Activated naive CD8-positive, alpha-beta T cell treated with anti-CD3 and anti-CD28 coated beads, Interleukin-2, amount 50 U/mL, for 16 hours (primary cell): ENCODE data around the gene ADAM8.

Experiments
- DNase-seq: peaks from one replicate; pipeline ENCODE4 v3.0.0-alpha.2; 2020; ENCODE audit warnings: low read depth, low spot score

The ADAM8 gene

DNA sequence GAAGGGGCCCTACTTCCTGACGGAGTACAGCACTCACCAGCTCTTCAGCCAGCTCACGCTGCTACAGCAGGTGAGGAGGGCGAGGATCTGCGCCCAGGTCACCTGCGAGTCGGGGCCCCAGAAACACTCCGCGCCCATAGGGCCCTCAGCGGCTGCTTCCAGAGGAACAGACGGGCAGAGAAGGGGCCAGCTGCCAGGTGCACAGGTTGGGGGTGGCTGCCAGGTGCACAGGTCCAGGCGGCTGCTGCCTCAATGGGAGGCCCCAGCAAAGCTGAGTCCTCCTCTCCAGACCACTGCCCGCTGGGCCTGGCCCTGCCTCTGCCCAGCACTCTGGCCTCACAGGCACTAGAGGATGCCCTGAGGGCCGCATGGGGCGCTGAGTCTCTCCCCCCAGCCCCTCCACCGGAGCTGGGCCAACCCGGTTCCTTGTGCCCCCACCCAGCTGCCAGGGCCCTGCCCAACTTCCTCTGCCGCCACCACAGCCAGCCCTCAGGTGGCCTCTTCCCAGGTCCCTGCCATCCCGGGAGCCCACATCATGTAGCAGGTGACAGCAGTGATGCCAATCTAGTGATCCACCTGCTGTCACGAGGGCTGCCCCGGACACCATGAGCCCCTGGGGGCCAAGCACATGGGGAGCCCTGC lies 63.7 kb downstream of the ADAM8 start:
- DNase-seq: no peak
